ENCODE results near the gene NRN1L.
A peak's percentile ranks its signal among the peaks of the same experiment; 100 is the strongest.

NRN1L gene

GRCh38 chr16:67927131-67927941, 42.7 kb downstream of the NRN1L start:
- DNase-seq (ENCODE audit: low read depth): no peak
- TF ChIP-seq, protein P1, sequence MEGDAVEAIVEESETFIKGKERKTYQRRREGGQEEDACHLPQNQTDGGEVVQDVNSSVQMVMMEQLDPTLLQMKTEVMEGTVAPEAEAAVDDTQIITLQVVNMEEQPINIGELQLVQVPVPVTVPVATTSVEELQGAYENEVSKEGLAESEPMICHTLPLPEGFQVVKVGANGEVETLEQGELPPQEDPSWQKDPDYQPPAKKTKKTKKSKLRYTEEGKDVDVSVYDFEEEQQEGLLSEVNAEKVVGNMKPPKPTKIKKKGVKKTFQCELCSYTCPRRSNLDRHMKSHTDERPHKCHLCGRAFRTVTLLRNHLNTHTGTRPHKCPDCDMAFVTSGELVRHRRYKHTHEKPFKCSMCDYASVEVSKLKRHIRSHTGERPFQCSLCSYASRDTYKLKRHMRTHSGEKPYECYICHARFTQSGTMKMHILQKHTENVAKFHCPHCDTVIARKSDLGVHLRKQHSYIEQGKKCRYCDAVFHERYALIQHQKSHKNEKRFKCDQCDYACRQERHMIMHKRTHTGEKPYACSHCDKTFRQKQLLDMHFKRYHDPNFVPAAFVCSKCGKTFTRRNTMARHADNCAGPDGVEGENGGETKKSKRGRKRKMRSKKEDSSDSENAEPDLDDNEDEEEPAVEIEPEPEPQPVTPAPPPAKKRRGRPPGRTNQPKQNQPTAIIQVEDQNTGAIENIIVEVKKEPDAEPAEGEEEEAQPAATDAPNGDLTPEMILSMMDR (IDR thresholded peaks at IDR 0.05; ENCODE audit: low read depth, low read length, missing control alignments): no peak
- no peak overlapping the region for H3K4me3 ChIP-seq (ENCODE audit: low read depth, low read length)

- DNase-seq (ENCODE audit: low read depth): no peak
- TF ChIP-seq, protein P1 (IDR thresholded peaks at IDR 0.05; ENCODE audit: low read depth, low read length, missing control alignments): no peak
- no peak overlapping the region for H3K4me3 ChIP-seq (ENCODE audit: low read depth, low read length)
Observed at GRCh38 chr16:67928147-67928546, 43.5 kb downstream of the NRN1L start.

DNA sequence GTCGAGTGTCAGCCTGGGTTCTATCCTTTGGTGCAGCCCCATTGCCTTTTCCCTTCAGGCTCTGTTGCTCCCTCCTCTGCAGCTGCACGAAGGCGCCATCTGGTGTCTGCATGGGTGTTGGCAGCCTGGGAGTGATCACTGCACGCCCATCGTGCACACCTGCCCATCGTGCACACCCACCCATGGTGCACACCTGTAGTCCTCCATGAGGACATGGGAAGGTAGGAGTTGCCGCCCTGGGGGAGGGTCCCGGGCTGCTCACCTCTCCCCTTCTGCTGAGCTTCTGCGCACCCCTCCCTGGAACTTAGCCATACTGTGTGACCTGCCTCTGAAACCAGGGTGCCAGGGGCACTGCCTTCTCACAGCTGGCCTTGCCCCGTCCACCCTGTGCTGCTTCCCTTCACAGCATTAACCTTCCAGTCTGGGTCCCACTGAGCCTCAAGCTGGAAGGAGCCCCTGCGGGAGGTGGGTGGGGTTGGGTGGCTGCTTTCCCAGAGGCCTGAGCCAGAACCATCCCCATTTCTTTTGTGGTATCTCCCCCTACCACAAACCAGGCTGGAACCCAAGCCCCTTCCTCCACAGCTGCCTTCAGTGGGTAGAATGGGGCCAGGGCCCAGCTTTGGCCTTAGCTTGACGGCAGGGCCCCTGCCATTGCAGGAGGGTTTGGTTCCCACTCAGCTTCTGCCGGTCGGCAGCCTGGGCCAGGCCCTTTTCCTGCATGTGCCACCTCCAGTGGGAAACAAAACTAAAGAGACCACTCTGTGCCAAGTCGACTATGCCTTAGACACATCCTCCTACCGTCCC, 44.1 kb downstream of the NRN1L start:
- peak; percentile 39 for DNase-seq (ENCODE audit: low read depth)
- H3K4me3 ChIP-seq (ENCODE audit: low read depth, low read length): no peak overlapping the region

DNA sequence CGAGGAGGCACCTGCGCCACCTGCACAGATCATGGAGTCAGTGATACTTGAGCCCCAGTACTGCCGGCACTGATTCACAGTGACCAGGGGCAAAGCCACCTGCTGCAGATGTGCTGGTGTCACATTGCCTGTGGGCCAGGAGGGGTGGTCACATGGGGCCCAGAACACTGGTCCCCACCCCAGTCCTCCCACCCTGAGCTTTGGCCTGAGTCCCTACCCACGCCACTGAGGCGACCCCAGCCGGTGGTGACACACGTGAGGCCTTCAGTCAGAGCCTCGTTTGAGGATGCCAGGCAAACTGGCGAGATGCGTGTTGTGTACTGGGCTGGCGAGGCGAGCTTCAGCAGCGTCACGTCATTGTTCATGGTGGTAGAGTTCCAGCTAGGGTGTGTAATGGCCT, 45.5 kb downstream of the NRN1L start:
- DNase-seq (ENCODE audit: low read depth): no peak
- TF ChIP-seq, protein P1 (IDR thresholded peaks at IDR 0.05; ENCODE audit: low read depth, low read length, missing control alignments): no peak
- H3K4me3 ChIP-seq (ENCODE audit: low read depth, low read length): no peak overlapping the region

More for the DNA sequence above, 44.1 kb downstream of the NRN1L start:
- TF ChIP-seq, protein P1 (IDR thresholded peaks at IDR 0.05; ENCODE audit: low read depth, low read length, missing control alignments): peak; percentile 95

DNA sequence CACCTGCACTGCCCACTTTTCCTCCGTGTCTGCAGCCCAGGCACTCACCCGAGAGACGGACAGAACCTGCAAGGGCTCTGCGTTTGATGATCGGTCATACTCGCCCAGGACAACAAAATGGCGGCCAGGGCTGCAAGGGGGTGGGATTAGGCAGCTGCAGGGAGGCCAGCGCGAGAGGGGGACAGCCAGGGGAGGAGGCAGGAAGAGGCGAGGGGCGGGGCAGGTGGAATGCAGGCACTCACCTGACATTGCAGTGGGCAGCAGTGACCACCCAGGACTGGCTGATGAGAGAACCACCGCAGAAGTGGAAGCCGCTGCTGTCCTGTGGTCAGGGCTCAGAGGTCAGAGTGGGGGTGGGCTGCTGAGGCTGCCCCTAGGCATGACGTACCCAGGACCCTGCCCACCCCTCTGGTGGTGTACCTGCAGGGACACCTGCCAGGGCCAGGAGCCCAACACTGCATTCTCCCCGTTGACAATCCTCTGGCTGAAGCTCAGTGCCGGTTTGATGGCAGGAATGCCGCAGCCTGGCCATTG, 46.1 kb downstream of the NRN1L start:
- DNase-seq (ENCODE audit: low read depth): no peak
- no peak overlapping the region for H3K4me3 ChIP-seq (ENCODE audit: low read depth, low read length)
- TF ChIP-seq, protein P1 (IDR thresholded peaks at IDR 0.05; ENCODE audit: low read depth, low read length, missing control alignments): no peak

DNA sequence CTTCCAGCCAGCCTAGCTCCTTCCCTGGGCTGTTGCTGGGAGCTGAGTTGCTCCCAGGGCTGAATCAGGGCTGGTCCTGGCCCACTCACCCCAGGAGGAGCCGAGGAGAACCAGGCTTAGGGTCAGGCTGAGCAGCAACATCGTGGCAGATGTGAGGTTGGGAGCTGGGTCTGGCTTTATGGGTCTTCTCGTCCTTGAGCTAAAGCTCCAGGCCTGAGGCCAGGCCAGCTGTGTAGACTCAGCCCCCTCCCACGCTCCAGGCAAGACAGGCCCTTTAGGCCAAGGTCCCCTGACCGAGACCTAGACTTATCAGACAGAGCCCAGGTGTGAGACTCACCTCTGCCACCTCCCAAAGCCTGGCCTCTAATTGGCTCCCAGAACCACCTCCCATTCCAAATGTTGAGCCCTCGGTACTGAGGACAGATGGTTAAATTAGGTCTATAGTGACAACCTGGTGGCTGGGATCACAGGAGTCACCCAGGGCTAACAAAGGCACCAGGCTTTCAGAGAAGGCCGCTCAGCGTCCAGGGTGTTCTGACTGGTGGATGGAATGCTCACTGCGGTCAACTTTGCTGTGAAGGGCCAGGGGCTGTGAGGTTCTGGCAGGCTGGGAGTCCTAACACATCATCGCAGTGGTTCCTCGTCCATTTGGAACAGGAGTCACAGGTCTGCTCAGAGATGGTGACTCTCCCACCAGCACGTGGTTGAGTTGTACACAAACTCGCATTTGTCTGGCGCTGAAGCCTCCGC, 47.2 kb downstream of the NRN1L start, which contains the start of gene CTRL:
Gene CTRL, minus strand, starts transcription at position 151 of the 750 bp plus-strand sequence. Its CDS starts 10 bp downstream, at position 141.
- H3K4me3 ChIP-seq (ENCODE audit: low read depth, low read length): no peak within 1 kb of the TSS
- TF ChIP-seq, protein P1 (IDR thresholded peaks at IDR 0.05; ENCODE audit: low read depth, low read length, missing control alignments): no peak
- no peak for DNase-seq (ENCODE audit: low read depth)
